ENCODE data around the gene TTC13.

DNA sequence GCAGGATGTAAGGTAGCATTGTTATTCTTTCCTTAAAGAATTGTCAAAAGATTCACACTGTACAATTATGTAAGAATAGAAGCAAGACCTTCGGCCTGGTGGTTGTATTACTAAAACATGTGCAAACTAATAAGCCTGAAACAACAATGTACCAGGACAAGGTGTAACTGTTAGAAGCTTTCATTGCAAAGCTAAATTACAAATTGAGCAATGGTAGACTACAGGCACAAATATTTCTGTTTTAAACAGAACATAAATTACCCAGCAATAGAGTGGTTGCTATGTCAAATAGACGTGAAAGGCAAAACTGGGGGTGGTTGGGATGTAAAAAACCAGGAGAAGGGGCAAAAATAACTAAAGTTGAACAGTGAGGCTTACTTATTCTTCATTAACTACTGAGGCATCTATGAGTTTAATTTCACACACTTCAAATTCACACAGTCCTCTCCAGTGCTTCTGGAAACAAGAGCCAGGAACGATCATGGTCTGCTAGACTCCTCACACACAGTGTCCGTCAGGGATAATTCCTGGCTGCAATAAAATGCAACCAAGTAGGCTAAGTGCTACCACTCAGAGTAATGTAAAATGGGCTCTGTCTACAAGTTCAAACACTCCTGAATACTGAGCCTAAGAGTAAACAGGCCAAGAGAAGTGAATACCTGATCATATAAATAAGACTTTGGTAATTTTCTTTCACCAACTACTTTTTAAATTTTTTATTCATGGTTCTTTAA is 71.0 kb downstream of the TTC13 start:
- no peak for TF ChIP-seq CTCF (IDR thresholded peaks at IDR 0.05)
- no peak for TF ChIP-seq POLR2A (IDR thresholded peaks at IDR 0.05)

Measured in testis (tissue), 2 donors.